Upper lobe of left lung (tissue), 6 donors: ENCODE data around the gene SLIT1. TPM values are rescaled to one million over a fixed set of nuclear protein-coding genes. Genes with fewer than 3 reads are reported as not detected.

Experiments
- ATAC-seq, 2 donors: fragments of 200-7000 bp; cut with Tn5 transposase; one replicate each; pipeline ENCODE4 v1.9.1; 2022; ENCODE audit warnings: mild to moderate bottlenecking in 2 of 2, moderate library complexity in 2 of 2; ENCODE audit not compliant: low FRiP score in 2 of 2
- DNase-seq, 2 donors: peaks; one replicate each; pipeline ENCODE4 v3.0.0-alpha.2; 2019 to 2020
- H3K27ac ChIP-seq, 4 donors: fragments of 200-600 bp; sonication (generic); one replicate each; pipeline ENCODE4 v1.5.1; 2016 to 2019
- H3K27me3 ChIP-seq, 4 donors: fragments of 200-600 bp; sonication (generic); one replicate each; pipeline ENCODE4 v1.5.1; 2017 to 2019
- H3K36me3 ChIP-seq, 4 donors: fragments of 200-600 bp; sonication (generic); one replicate each; pipeline ENCODE4 v1.5.1; 2016 to 2019
- H3K4me1 ChIP-seq, 4 donors: fragments of 200-600 bp; sonication (generic); one replicate each; pipeline ENCODE4 v1.5.1; 2018 to 2019
- H3K4me3 ChIP-seq, 4 donors: fragments of 200-600 bp; sonication (generic); one replicate each; pipeline ENCODE4 v1.5.1; 2017 to 2019; ENCODE audit warnings: mild to moderate bottlenecking in 2 of 4, moderate library complexity in 1 of 4
- H3K9me3 ChIP-seq, 4 donors: fragments of 200-600 bp; sonication (generic); one replicate each; pipeline ENCODE4 v1.5.1; 2018 to 2019
- EP300 ChIP-seq, 4 donors: sonication (generic); formaldehyde crosslinking; IDR thresholded peaks; one replicate each; pipeline ENCODE4 v1.5.1; 2017; ENCODE audit warnings: antibody characterized with exemption in 4 of 4, control low read depth in 2 of 4
- POLR2A ChIP-seq, 4 donors: fragments of 450-650 bp; IDR thresholded peaks; one replicate each; pipeline ENCODE4 v1.5.1; 2016 to 2017; ENCODE audit warnings: antibody characterized with exemption in 4 of 4, mild to moderate bottlenecking in 2 of 4
- POLR2AphosphoS5 ChIP-seq, 2 donors: sonication (generic); formaldehyde crosslinking; IDR thresholded peaks; one replicate each; pipeline ENCODE4 v1.5.1; 2017; ENCODE audit warnings: antibody characterized with exemption in 2 of 2
- WGBS, 2 donors: methylation state at CpG; one replicate each; pipeline ENCODE4 v1.1.5; 2017 to 2018; 5-methylcytosine and 5-hydroxymethylcytosine counted together
- total RNA-seq, 6 donors: library from RNA; depleted of rRNA in 4 of 6; stranded (reverse); fragments of >200 nt in 4 of 6; gene quantifications; one replicate each; pipeline versions ENCODE4 v1.1.0 to v1.2.1, GENCODE V29; 2016 to 2021
- TF ChIP-seq, protein P1 (sequence below), 6 experiments: fragments of 450-650 bp in 4 of 6; fragments of 200-600 bp in 2 of 6; sonication (generic) in 2 of 6; IDR thresholded peaks; one replicate each; pipeline ENCODE4 v1.5.1; 2016 to 2019; ENCODE audit warnings: antibody characterized with exemption in 6 of 6
- donor health status: DM: no; HTN: no; CAD: no; lungs with moderate emphysema.
- donor health status: DM: no; HTN: yes; CAD: no; lungs with severe emphysema.

Gene SLIT1
- total RNA-seq, 6 donors from 2014 or later = 0.30 to 1.6 (median 0.54) TPM; not detected in 1

DNA sequence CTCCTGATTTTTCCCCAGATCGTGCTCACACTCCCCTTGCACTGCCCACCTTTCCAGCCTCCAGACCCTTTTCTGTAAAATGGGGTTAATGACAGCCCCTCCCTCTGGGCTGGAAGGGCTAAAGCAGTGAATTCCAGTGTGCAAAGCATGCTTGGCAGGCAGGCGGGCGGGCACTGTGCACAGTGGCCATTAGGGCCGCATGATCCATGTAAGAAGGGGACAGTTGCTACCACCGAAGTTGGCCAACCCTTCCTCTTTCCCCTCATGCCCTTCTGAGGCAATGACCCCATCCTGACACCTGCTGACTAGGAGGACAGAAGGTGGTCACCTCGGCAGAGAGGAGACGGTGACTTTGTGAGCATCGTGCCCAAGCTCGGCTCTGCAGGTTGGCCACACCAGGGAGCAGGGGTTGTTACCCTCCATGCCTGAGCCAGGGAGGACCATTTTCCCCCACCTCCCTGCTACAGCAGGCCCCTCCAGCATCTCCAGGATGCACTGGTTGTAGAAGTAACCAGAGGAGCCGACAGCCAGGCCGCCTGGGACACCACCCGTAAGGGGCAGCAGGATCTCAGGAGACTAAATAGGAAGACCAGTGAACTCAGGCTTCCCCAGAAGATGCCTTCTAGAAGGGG, 166.4 kb downstream of the SLIT1 start:
- H3K27me3 ChIP-seq = no peaks in the 10 kb centered on the region
- ATAC-seq (no peak), DNase-seq (no peak)
- no peaks in the 10 kb centered on the region for H3K36me3 ChIP-seq
- TF ChIP-seq POLR2A (IDR thresholded peaks at IDR 0.05) (no peak), EP300 (IDR thresholded peaks at IDR 0.05) (no peak), POLR2AphosphoS5 (IDR thresholded peaks at IDR 0.05) (no peak)
- TF ChIP-seq, protein P1, sequence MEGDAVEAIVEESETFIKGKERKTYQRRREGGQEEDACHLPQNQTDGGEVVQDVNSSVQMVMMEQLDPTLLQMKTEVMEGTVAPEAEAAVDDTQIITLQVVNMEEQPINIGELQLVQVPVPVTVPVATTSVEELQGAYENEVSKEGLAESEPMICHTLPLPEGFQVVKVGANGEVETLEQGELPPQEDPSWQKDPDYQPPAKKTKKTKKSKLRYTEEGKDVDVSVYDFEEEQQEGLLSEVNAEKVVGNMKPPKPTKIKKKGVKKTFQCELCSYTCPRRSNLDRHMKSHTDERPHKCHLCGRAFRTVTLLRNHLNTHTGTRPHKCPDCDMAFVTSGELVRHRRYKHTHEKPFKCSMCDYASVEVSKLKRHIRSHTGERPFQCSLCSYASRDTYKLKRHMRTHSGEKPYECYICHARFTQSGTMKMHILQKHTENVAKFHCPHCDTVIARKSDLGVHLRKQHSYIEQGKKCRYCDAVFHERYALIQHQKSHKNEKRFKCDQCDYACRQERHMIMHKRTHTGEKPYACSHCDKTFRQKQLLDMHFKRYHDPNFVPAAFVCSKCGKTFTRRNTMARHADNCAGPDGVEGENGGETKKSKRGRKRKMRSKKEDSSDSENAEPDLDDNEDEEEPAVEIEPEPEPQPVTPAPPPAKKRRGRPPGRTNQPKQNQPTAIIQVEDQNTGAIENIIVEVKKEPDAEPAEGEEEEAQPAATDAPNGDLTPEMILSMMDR (IDR thresholded peaks at IDR 0.05) = no peak
- no peaks in the 10 kb centered on the region for H3K4me1 ChIP-seq
- WGBS, 2 donors = 87 to 89% methylated on average over 9 to 12 of the region's 12 CpGs
- H3K9me3 ChIP-seq = no peaks in the 10 kb centered on the region
- H3K4me3 ChIP-seq = no peak overlapping the region
- no peak overlapping the region for H3K27ac ChIP-seq

DNA sequence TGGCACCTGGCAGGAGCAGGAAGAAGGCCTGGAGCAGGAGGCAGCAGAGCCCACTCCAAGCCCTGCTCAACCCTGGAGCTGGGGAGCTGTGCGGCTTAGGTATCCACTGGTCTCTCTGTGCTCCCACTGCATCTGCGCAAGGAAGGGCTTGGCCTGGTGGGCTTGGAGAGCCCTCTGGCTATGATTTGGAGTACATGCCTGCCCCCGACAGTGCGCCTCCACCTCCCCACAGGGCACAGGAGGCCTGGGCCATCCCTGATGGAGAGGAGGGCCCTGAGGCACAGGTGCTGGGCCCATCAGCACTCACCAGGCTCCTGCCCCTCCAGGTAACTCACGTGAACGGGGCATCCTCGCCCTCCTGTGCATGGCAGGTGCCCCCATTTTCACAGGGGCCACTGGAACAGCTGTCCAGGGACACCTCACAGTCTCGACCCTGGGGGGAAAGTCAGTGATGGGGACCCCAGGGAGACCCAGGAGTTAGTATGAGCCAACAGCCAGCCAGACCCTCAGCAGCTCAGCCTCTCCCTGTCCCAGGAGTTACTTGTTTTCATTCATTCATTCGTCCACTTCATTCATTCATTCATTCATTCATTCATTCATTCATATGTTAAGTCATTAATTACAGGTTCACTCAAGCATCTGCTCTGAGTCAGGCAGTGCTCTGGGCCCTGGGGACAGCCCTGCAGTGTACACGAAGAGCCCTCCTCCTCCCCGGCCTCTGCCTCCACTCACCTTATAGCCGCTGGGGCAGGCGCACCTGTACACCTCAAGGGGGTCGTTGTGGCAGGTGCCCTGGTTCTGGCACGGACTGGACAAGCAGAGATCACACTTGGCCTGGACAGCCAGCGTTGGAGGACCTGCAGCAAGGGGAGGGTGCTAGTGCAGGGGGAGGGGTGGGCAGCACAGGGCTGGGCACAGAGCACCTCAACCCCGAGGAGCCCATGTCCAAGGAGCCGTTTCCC, 167.2 kb downstream of the SLIT1 start:
- ATAC-seq = peak; percentile 9 to 17
- TF ChIP-seq POLR2AphosphoS5 (IDR thresholded peaks at IDR 0.05) (no peak), POLR2A (IDR thresholded peaks at IDR 0.05) (no peak), EP300 (IDR thresholded peaks at IDR 0.05) (no peak)
- TF ChIP-seq, protein P1 (IDR thresholded peaks at IDR 0.05) = no peak
- 82 to 85% methylated on average over 11 to 16 of the region's 18 CpGs for WGBS, 2 donors

GRCh38 chr10:97017474-97017903, 168.3 kb downstream of the SLIT1 start:
- Histone ChIP-seq H3K36me3 (no peaks in the 10 kb centered on the region), H3K4me3 (no peak overlapping the region), H3K27me3 (no peaks in the 10 kb centered on the region), H3K4me1 (no peaks in the 10 kb centered on the region), H3K27ac (no peak overlapping the region), H3K9me3 (no peaks in the 10 kb centered on the region)
- TF ChIP-seq, protein P1 (IDR thresholded peaks at IDR 0.05) = no peak
- no peak for TF ChIP-seq POLR2A (IDR thresholded peaks at IDR 0.05)
- TF ChIP-seq EP300 (IDR thresholded peaks at IDR 0.05) = no peak
- TF ChIP-seq POLR2AphosphoS5 (IDR thresholded peaks at IDR 0.05) = no peak
- WGBS, 2 donors = 88 to 92% methylated on average over 5 of the region's 5 CpGs
- ATAC-seq (peak in 1 of 2 donors; percentile 25), DNase-seq (no peak)

More for the DNA sequence above, 167.2 kb downstream of the SLIT1 start:
- Histone ChIP-seq H3K36me3 (no peaks in the 10 kb centered on the region), H3K4me3 (no peak overlapping the region), H3K27ac (no peak overlapping the region), H3K4me1 (no peaks in the 10 kb centered on the region), H3K27me3 (no peaks in the 10 kb centered on the region), H3K9me3 (no peaks in the 10 kb centered on the region)
- DNase-seq = peak in 1 of 2 donors; percentile 50

- ATAC-seq = no peak
- no peak overlapping the region for H3K4me3 ChIP-seq
- no peaks in the 10 kb centered on the region for H3K9me3 ChIP-seq
- H3K36me3 ChIP-seq = no peaks in the 10 kb centered on the region
- no peaks in the 10 kb centered on the region for H3K27me3 ChIP-seq
- no peak overlapping the region for H3K27ac ChIP-seq
- 77 to 78% methylated on average over 12 to 15 of the region's 15 CpGs for WGBS, 2 donors
- TF ChIP-seq, protein P1 (IDR thresholded peaks at IDR 0.05) = no peak
- TF ChIP-seq POLR2A (IDR thresholded peaks at IDR 0.05) = no peak
- TF ChIP-seq POLR2AphosphoS5 (IDR thresholded peaks at IDR 0.05) = no peak
- no peak for TF ChIP-seq EP300 (IDR thresholded peaks at IDR 0.05)
- no peak for DNase-seq
- H3K4me1 ChIP-seq = no peaks in the 10 kb centered on the region
Observed at GRCh38 chr10:97016728-97017473, 168.9 kb downstream of the SLIT1 start.
